PFSK-1 (cell line): ENCODE data around the gene TMEM132D.

Experiments
- POLR2AphosphoS5 ChIP-seq: IDR thresholded peaks from 2 replicates; pipeline ENCODE4 v1.6.1; 2012; ENCODE audit warnings: low read depth, mild to moderate bottlenecking, control low read depth, low read length, moderate library complexity
- REST ChIP-seq, 2 experiments: IDR thresholded peaks; 2 replicates each; pipeline versions ENCODE4 v1.6.1 to v1.8.0; 2011 to 2012; ENCODE audit warnings: low read depth in 2 of 2, low read length in 2 of 2, control low read depth in 1 of 2, inconsistent platforms in 1 of 2, mild to moderate bottlenecking in 1 of 2, moderate library complexity in 1 of 2; ENCODE audit not compliant: insufficient read depth in 1 of 2
- SIN3A ChIP-seq: IDR thresholded peaks from 2 replicates; pipeline ENCODE4 v1.6.1; 2012; ENCODE audit warnings: mild to moderate bottlenecking, low read length, moderate library complexity, borderline replicate concordance; ENCODE audit not compliant: insufficient read depth
- TAF1 ChIP-seq: IDR thresholded peaks from 2 replicates; pipeline ENCODE4 v1.6.1; 2012; ENCODE audit warnings: low read length, control low read depth, borderline replicate concordance; ENCODE audit not compliant: insufficient read depth

GRCh38 chr12:129592449-129592848, 311.4 kb downstream of the TMEM132D start:
- TF ChIP-seq TAF1 (no peak), POLR2AphosphoS5 (no peak), REST (IDR thresholded peaks at IDR 0.05; ENCODE audit: insufficient read depth in 1 of 2, low read depth in 2 of 2, low read length in 2 of 2) (no peak), SIN3A (no peak)
